HG03097 (cell line): ENCODE results near the gene PIGA.
"Not testable (repeated sequence)": the region's sequence is repeated elsewhere in the genome, so short reads cannot be mapped to it uniquely, and the experiment has no call there.

ENCODE experiments used
- ATAC-seq: cut with Tn5 transposase; IDR thresholded peaks from one replicate; pipeline ENCODE4 v1.9.1; 2021; ENCODE audit not compliant: unreplicated experiment, low FRiP score

PIGA gene

GRCh38 chrX:15322072-15322471 lies 13.3 kb downstream of the PIGA start:
- no peak for ATAC-seq

- ATAC-seq: no peak
Observed at GRCh38 chrX:15321447-15321846, 13.9 kb downstream of the PIGA start.

GRCh38 chrX:15320297-15320696 lies 15.0 kb downstream of the PIGA start:
- ATAC-seq: no peak

GRCh38 chrX:15319075-15319474 lies 16.2 kb downstream of the PIGA start:
- ATAC-seq: no peak

- no peak for ATAC-seq
Observed at GRCh38 chrX:15315509-15315908, 19.8 kb downstream of the PIGA start, which contains the start of gene ASB11. ASB11 (minus strand) TSS chrX:15315640; CDS start chrX:15315605, 35 bp downstream.

- no peak for ATAC-seq
Observed at GRCh38 chrX:15314472-15314871, 20.9 kb downstream of the PIGA start.

GRCh38 chrX:15311119-15311518 lies 24.2 kb downstream of the PIGA start:
- no peak for ATAC-seq

- no peak for ATAC-seq
Observed at GRCh38 chrX:15310117-15310516, 25.2 kb downstream of the PIGA start.

GRCh38 chrX:15305899-15306298 lies 29.4 kb downstream of the PIGA start:
- ATAC-seq: not testable (repeated sequence)

- no peak for ATAC-seq
Observed at GRCh38 chrX:15301924-15302323, 33.4 kb downstream of the PIGA start.

GRCh38 chrX:15299941-15300851 lies 35.1 kb downstream of the PIGA start:
- ATAC-seq: no peak

- ATAC-seq: no peak
Observed at GRCh38 chrX:15298780-15299179, 36.5 kb downstream of the PIGA start.

- no peak for ATAC-seq
Observed at GRCh38 chrX:15298201-15298600, 37.1 kb downstream of the PIGA start.

GRCh38 chrX:15293451-15293850 lies 41.9 kb downstream of the PIGA start:
- no peak for ATAC-seq

- ATAC-seq: no peak
Observed at GRCh38 chrX:15292861-15293260, 42.5 kb downstream of the PIGA start.

- no peak for ATAC-seq
Observed at GRCh38 chrX:15277604-15278003, 57.7 kb downstream of the PIGA start.

- ATAC-seq: no peak
Observed at GRCh38 chrX:15274946-15275345, 60.4 kb downstream of the PIGA start.

- ATAC-seq: not testable (repeated sequence)
Observed at GRCh38 chrX:15273275-15273674, 62.0 kb downstream of the PIGA start.

- no peak for ATAC-seq
Observed at GRCh38 chrX:15271757-15272156, 63.6 kb downstream of the PIGA start.

GRCh38 chrX:15269618-15270521 lies 65.5 kb downstream of the PIGA start, which contains the start of gene ASB9:
ASB9 (minus strand) TSS chrX:15270083; CDS start chrX:15269874, 209 bp downstream.
- ATAC-seq: no peak
